ENCODE measurements around the gene TMEM101.
"Not testable (repeated sequence)": the region's sequence is repeated elsewhere in the genome, so short reads cannot be mapped to it uniquely, and the experiment has no call there.

Gene TMEM101

GRCh38 chr17:43978078-43978477 is 36.7 kb downstream of the TMEM101 start:
- H3K27ac Mint-ChIP-seq = no peak overlapping the region
- H3K4me3 Mint-ChIP-seq = no peak overlapping the region
- peaks cover 34% of the 10 kb centered on the region for H3K27me3 Mint-ChIP-seq
- no peaks in the 10 kb centered on the region for H3K4me1 Mint-ChIP-seq (ENCODE audit: low read depth)
- no peaks in the 10 kb centered on the region for H3K36me3 Mint-ChIP-seq (ENCODE audit: low read depth)
- H3K9me3 Mint-ChIP-seq = no peaks in the 10 kb centered on the region

GRCh38 chr17:43976963-43977837 is 37.6 kb downstream of the TMEM101 start:
- Mint-ChIP-seq H3K27ac (no peak overlapping the region), H3K9me3 (no peaks in the 10 kb centered on the region), H3K4me3 (no peak overlapping the region), H3K36me3 (ENCODE audit: low read depth) (no peaks in the 10 kb centered on the region), H3K27me3 (peaks cover 25% of the 10 kb centered on the region), H3K4me1 (ENCODE audit: low read depth) (no peaks in the 10 kb centered on the region)

DNA sequence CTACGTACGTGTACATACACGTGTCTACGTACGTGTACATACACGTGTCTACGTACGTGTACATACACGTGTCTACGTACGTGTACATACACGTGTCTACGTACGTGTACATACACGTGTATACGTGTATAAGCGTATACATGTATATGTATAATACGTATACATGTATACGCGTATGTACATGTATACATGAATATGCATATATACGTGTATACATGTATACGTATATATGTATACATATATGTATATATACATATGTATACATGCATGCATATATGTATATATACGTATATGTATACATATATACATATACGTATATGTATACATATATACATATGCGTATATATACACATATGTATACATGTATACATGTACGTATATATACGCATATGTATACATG is 38.9 kb downstream of the TMEM101 start:
- H3K4me1 Mint-ChIP-seq (ENCODE audit: low read depth) = no peaks in the 10 kb centered on the region
- peaks cover 19% of the 10 kb centered on the region for H3K27me3 Mint-ChIP-seq
- no peaks in the 10 kb centered on the region for H3K9me3 Mint-ChIP-seq
- H3K4me3 Mint-ChIP-seq = no peak overlapping the region
- no peaks in the 10 kb centered on the region for H3K36me3 Mint-ChIP-seq (ENCODE audit: low read depth)
- no peak overlapping the region for H3K27ac Mint-ChIP-seq

GRCh38 chr17:43974382-43975266 is 40.1 kb downstream of the TMEM101 start:
- no peak overlapping the region for H3K27ac Mint-ChIP-seq
- peaks cover 15% of the 10 kb centered on the region for H3K27me3 Mint-ChIP-seq
- H3K9me3 Mint-ChIP-seq = no peaks in the 10 kb centered on the region
- H3K4me3 Mint-ChIP-seq = no peak overlapping the region
- no peaks in the 10 kb centered on the region for H3K36me3 Mint-ChIP-seq (ENCODE audit: low read depth)
- no peaks in the 10 kb centered on the region for H3K4me1 Mint-ChIP-seq (ENCODE audit: low read depth)

DNA sequence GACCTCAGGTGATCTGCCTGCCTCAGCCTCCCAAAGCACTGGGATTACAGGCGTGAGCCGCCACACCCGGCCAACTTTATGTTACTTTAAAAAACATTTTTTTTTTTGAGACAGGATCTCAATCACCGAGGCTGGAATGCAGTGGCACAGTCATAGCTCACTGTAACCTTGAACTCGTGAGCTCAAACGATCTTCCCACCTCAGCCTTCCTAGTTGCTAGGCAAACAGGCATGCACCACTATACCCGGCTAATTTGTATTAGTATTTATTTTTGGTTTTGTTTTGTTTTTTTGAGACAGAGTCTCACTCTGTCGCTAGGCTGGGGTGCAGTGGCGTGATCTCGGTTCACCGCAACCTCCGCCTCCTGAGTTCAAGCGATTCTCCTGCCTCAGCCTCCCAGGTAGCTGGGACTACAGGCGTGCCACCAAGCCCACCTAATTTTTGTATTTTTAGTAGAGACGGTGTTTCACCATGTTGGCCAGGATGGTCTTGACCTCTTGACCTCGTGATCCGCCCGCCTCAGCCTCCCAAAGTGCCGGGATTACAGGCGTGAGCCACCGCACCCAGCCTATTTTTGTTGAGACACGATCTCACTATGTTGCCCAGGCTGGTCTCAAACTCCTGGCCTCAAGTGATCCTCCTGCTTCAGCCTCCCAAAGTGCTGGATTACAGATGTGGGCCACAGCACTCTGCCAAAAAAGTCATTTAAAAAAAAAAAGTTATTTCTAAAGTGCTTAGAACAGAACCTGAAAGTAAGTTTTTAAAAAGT is 42.1 kb downstream of the TMEM101 start:
- H3K4me1 Mint-ChIP-seq (ENCODE audit: low read depth); H3K27me3 Mint-ChIP-seq; H3K27ac Mint-ChIP-seq; H3K4me3 Mint-ChIP-seq; H3K9me3 Mint-ChIP-seq; H3K36me3 Mint-ChIP-seq (ENCODE audit: low read depth): not testable (repeated sequence)

GRCh38 chr17:43971436-43971835 is 43.3 kb downstream of the TMEM101 start:
- not testable (repeated sequence) for H3K36me3 Mint-ChIP-seq (ENCODE audit: low read depth); H3K4me3 Mint-ChIP-seq; H3K27ac Mint-ChIP-seq; H3K9me3 Mint-ChIP-seq; H3K4me1 Mint-ChIP-seq (ENCODE audit: low read depth); H3K27me3 Mint-ChIP-seq

GRCh38 chr17:43970366-43970765 is 44.4 kb downstream of the TMEM101 start:
- no peaks in the 10 kb centered on the region for H3K36me3 Mint-ChIP-seq (ENCODE audit: low read depth)
- H3K27ac Mint-ChIP-seq = no peak overlapping the region
- H3K9me3 Mint-ChIP-seq = no peaks in the 10 kb centered on the region
- H3K4me3 Mint-ChIP-seq = no peak overlapping the region
- H3K27me3 Mint-ChIP-seq = peaks cover 9% of the 10 kb centered on the region
- no peaks in the 10 kb centered on the region for H3K4me1 Mint-ChIP-seq (ENCODE audit: low read depth)

DNA sequence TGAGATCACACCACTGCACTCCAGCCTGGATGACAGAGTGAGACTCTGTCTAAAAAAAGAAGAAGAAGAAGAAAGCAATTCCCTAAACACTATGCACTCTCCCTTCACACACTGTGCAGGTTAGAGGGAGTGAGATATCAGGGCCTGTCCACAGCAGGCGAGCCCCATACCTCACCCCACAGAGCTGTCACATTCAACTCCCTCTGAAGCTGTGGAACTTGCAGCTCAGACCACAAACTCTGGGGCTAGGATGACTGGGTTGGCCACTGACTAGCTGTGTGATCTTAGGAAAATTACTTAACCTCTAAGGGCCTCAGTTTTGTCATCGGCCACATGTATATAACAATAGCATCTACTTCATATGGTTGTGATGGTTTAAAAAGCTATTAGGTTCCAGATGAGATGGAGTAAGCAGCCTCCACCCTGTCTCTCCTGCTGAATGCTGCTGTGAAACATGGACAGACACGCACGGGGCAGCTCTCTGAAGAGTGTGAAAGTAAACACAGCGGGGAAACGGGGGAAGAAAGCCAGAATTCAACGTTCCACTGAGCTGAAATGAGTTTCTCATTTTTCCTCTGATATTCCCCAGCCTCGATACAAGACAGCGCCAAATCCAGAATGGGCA is 47.4 kb downstream of the TMEM101 start:
- H3K27ac Mint-ChIP-seq = no peak overlapping the region
- no peaks in the 10 kb centered on the region for H3K4me1 Mint-ChIP-seq (ENCODE audit: low read depth)
- no peaks in the 10 kb centered on the region for H3K36me3 Mint-ChIP-seq (ENCODE audit: low read depth)
- H3K27me3 Mint-ChIP-seq = peaks cover 5% of the 10 kb centered on the region
- H3K4me3 Mint-ChIP-seq = no peak overlapping the region
- H3K9me3 Mint-ChIP-seq = no peaks in the 10 kb centered on the region

GRCh38 chr17:43966276-43966675 is 48.5 kb downstream of the TMEM101 start:
- H3K4me3 Mint-ChIP-seq = no peak overlapping the region
- peaks cover 5% of the 10 kb centered on the region for H3K27me3 Mint-ChIP-seq
- H3K27ac Mint-ChIP-seq = no peak overlapping the region
- H3K36me3 Mint-ChIP-seq (ENCODE audit: low read depth) = no peaks in the 10 kb centered on the region
- no peaks in the 10 kb centered on the region for H3K9me3 Mint-ChIP-seq
- no peaks in the 10 kb centered on the region for H3K4me1 Mint-ChIP-seq (ENCODE audit: low read depth)

DNA sequence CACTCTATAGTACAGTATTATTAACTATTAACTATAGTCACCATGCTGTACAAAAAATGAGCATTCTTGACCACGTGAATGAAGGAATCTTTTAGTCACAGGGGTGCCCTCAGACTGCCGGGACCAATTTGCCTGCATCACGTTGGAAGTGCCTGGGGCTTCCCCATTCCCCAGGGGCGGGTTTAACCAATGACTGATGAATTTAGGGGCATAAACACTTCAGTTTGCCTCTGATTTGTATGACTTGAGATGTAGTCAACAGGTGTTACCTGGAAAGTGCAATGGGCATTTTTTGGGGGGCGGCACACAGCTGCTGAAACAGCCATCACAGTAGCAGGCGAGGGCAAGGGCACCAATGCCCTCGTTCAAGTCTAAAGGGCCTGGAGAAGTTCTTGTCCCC is 52.3 kb downstream of the TMEM101 start:
- no peak overlapping the region for H3K27ac Mint-ChIP-seq
- H3K4me3 Mint-ChIP-seq = no peak overlapping the region
- H3K36me3 Mint-ChIP-seq (ENCODE audit: low read depth) = no peaks in the 10 kb centered on the region

GRCh38 chr17:43961954-43962353 is 52.8 kb downstream of the TMEM101 start:
- no peak overlapping the region for H3K4me3 Mint-ChIP-seq
- no peaks in the 10 kb centered on the region for H3K9me3 Mint-ChIP-seq
- no peaks in the 10 kb centered on the region for H3K36me3 Mint-ChIP-seq (ENCODE audit: low read depth)
- H3K27me3 Mint-ChIP-seq = peaks cover 5% of the 10 kb centered on the region
- no peaks in the 10 kb centered on the region for H3K4me1 Mint-ChIP-seq (ENCODE audit: low read depth)
- H3K27ac Mint-ChIP-seq = no peak overlapping the region

More for the DNA sequence above, 52.3 kb downstream of the TMEM101 start:
- H3K4me1 Mint-ChIP-seq (ENCODE audit: low read depth) = no peaks in the 10 kb centered on the region
- H3K27me3 Mint-ChIP-seq = peaks cover 5% of the 10 kb centered on the region
- no peaks in the 10 kb centered on the region for H3K9me3 Mint-ChIP-seq

DNA sequence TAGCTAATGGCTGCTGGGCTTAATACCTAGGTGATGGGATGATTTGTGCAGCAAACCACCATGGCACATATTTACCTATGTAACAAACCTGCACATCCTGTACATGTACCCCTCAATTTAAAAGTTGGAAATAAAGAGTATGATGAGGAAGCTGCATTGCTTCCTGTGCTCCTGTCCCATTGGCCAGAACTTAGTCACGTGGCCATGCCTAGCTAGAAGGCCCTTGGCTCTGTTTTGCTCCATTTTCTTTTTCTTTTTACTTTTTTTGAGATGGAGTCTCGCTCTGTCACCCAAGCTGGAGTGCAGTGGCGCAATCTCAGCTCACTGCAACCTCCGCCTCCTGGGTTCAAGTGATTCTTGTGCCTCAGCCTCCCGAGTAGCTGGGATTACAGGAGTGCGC is 53.5 kb downstream of the TMEM101 start:
- H3K27ac Mint-ChIP-seq; H3K4me1 Mint-ChIP-seq (ENCODE audit: low read depth): not testable (repeated sequence)

More for the DNA sequence above, 53.5 kb downstream of the TMEM101 start:
- H3K4me3 Mint-ChIP-seq; H3K36me3 Mint-ChIP-seq (ENCODE audit: low read depth); H3K9me3 Mint-ChIP-seq; H3K27me3 Mint-ChIP-seq: not testable (repeated sequence)
